Breast epithelium (tissue), 4 donors: Measurements from ENCODE around the gene HPS1. TPM values are rescaled to one million over a fixed set of nuclear protein-coding genes. Genes with fewer than 3 reads are reported as not detected.

Source experiments
- DNase-seq, 2 donors: peaks; one replicate each; pipeline ENCODE4 v3.0.0-alpha.2; 2019; ENCODE audit warnings: low spot score in 2 of 2
- H3K27ac ChIP-seq, 2 donors: fragments of 200-600 bp; sonication (generic) in 1 of 2; one replicate each; pipeline ENCODE4 v1.5.1; 2016 to 2019; ENCODE audit warnings: mild to moderate bottlenecking in 1 of 2
- H3K27me3 ChIP-seq, 2 donors: fragments of 200-600 bp; sonication (generic) in 1 of 2; one replicate each; pipeline versions ENCODE4 v1.5.1 to v1.6.0; 2017 to 2019; ENCODE audit warnings: control low read depth in 1 of 2, mild to moderate bottlenecking in 1 of 2
- H3K36me3 ChIP-seq: fragments of 200-600 bp; one replicate; pipeline ENCODE4 v1.5.1; 2019
- H3K4me1 ChIP-seq, 2 donors: fragments of 200-600 bp; sonication (generic); one replicate each; pipeline ENCODE4 v1.5.1; 2016 to 2019; ENCODE audit warnings: control low read depth in 1 of 2
- H3K4me3 ChIP-seq, 3 donors: fragments of 200-600 bp; sonication (generic); 1 replicate in 2 of 3; 2 replicates in 1 of 3; pipeline ENCODE4 v1.5.1; 2016 to 2019; ENCODE audit warnings: mild to moderate bottlenecking in 3 of 3, moderate library complexity in 2 of 3
- H3K9me3 ChIP-seq, 2 donors: fragments of 200-600 bp; sonication (generic) in 1 of 2; one replicate each; pipeline ENCODE4 v1.5.1; 2016 to 2019; ENCODE audit warnings: control low read depth in 1 of 2
- CTCF ChIP-seq, 3 donors: fragments of 450-650 bp; IDR thresholded peaks; one replicate each; pipeline ENCODE4 v1.5.1; 2016 to 2017; ENCODE audit warnings: antibody characterized with exemption in 3 of 3, mild to moderate bottlenecking in 3 of 3, moderate library complexity in 3 of 3
- POLR2A ChIP-seq: fragments of 450-650 bp; IDR thresholded peaks from one replicate; pipeline ENCODE4 v1.6.1; 2016; ENCODE audit warnings: antibody characterized with exemption, mild to moderate bottlenecking, moderate library complexity
- POLR2AphosphoS5 ChIP-seq, 3 donors: sonication (generic); formaldehyde crosslinking; IDR thresholded peaks; one replicate each; pipeline ENCODE4 v1.6.1; 2017; ENCODE audit warnings: antibody characterized with exemption in 3 of 3
- intact Hi-C: fragments of 100-400 bp; cut with DNase I; formaldehyde crosslinking; loops from one replicate; pipeline ENCODE4 v1.15.1; 2023; ENCODE audit warnings: low total_unique reads
- total RNA-seq, 3 donors: library from RNA; depleted of rRNA; stranded (reverse); fragments of >200 nt; gene quantifications; one replicate each; pipeline ENCODE4 v1.1.0, GENCODE V29; 2016

Gene HPS1
- total RNA-seq, 3 donors from 2014 or later, result 48.2 to 62.3 (median 61.8) TPM

GRCh38 chr10:98368644-98369043 lies 78.1 kb downstream of the HPS1 start:
- TF ChIP-seq POLR2AphosphoS5 (IDR thresholded peaks at IDR 0.05), result no peak
- no peak for TF ChIP-seq CTCF (IDR thresholded peaks at IDR 0.05)
- no peaks in the 10 kb centered on the region for H3K36me3 ChIP-seq
- H3K9me3 ChIP-seq, result no peaks in the 10 kb centered on the region
- no peaks in the 10 kb centered on the region for H3K27me3 ChIP-seq
- no peak overlapping the region for H3K4me3 ChIP-seq
- intact Hi-C loops, result no loop called here
- no peak for DNase-seq
- H3K4me1 ChIP-seq, result peaks cover 0 to 9% of the 10 kb centered on the region in 2 donors
- H3K27ac ChIP-seq, result no peak overlapping the region

GRCh38 chr10:98367604-98368451 lies 78.9 kb downstream of the HPS1 start:
- intact Hi-C loops, result no loop called here
- H3K27ac ChIP-seq, result peak overlapping the region; percentile 88 to 93
- no peak for DNase-seq
- no peaks in the 10 kb centered on the region for H3K9me3 ChIP-seq
- no peak overlapping the region for H3K4me3 ChIP-seq
- no peaks in the 10 kb centered on the region for H3K27me3 ChIP-seq
- no peaks in the 10 kb centered on the region for H3K36me3 ChIP-seq
- no peak for TF ChIP-seq CTCF (IDR thresholded peaks at IDR 0.05)
- no peak for TF ChIP-seq POLR2AphosphoS5 (IDR thresholded peaks at IDR 0.05)
- TF ChIP-seq POLR2A, result no peak
- H3K4me1 ChIP-seq, result peaks cover 0 to 9% of the 10 kb centered on the region in 2 donors

Other genes with a start within 250 kb of the HPS1 start
- gene LOXL4, start 178.7 kb downstream of the HPS1 start, total RNA-seq, result 10 to 100 TPM in 1 of 3 donors, 1 to 10 TPM in 2; 6.9 to 26.1 (median 6.9) TPM
- gene PYROXD2, start 31.8 kb downstream of the HPS1 start, total RNA-seq, result 10 to 100 TPM; 13.2 to 20.0 (median 17.4) TPM